ENCODE measurements around the gene SORD. TPM values are rescaled to one million over a fixed set of nuclear protein-coding genes. Genes with fewer than 3 reads are reported as not detected.
"Not testable (repeated sequence)": the region's sequence is repeated elsewhere in the genome, so short reads cannot be mapped to it uniquely, and the experiment has no call there.

The SORD gene
- total RNA-seq, 2 donors from 2014 or later = 197 to 593 TPM

- H3K9me3 ChIP-seq; H3K4me1 ChIP-seq (replicated peaks); intact Hi-C loops (cut with DNase I); H3K27me3 ChIP-seq (replicated peaks; ENCODE audit: insufficient read depth); DNase-seq (ENCODE audit: low spot score); H3K36me3 ChIP-seq; H3K27ac ChIP-seq; H3K4me3 ChIP-seq: not testable (repeated sequence)
- 100% methylated on average over 1 of the region's 9 CpGs for WGBS
These were observed 52.7 kb downstream of the SORD start for GRCh38 chr15:45075440-45076320.

- H3K9me3 ChIP-seq; H3K27me3 ChIP-seq (replicated peaks; ENCODE audit: insufficient read depth); intact Hi-C loops (cut with DNase I); H3K4me1 ChIP-seq (replicated peaks); H3K36me3 ChIP-seq; H3K4me3 ChIP-seq: not testable (repeated sequence)
- peak; percentile 24 for DNase-seq (ENCODE audit: low spot score)
- WGBS = 35% methylated on average over 2 of the region's 2 CpGs
- peak overlapping the region in 1 of 2 donors; percentile 23 for H3K27ac ChIP-seq
These were observed 54.4 kb downstream of the SORD start for GRCh38 chr15:45077391-45077790.

GRCh38 chr15:45079201-45079600, 56.2 kb downstream of the SORD start:
- H3K27ac ChIP-seq; H3K4me3 ChIP-seq; H3K4me1 ChIP-seq (replicated peaks); H3K36me3 ChIP-seq; H3K9me3 ChIP-seq; intact Hi-C loops (cut with DNase I); DNase-seq (ENCODE audit: low spot score); H3K27me3 ChIP-seq (replicated peaks; ENCODE audit: insufficient read depth): not testable (repeated sequence)
- WGBS = 67% methylated on average over 5 of the region's 5 CpGs

GRCh38 chr15:45079628-45080246, 56.7 kb downstream of the SORD start:
- H3K4me3 ChIP-seq; DNase-seq (ENCODE audit: low spot score); H3K27ac ChIP-seq; H3K36me3 ChIP-seq; H3K9me3 ChIP-seq; H3K27me3 ChIP-seq (replicated peaks; ENCODE audit: insufficient read depth); intact Hi-C loops (cut with DNase I); H3K4me1 ChIP-seq (replicated peaks): not testable (repeated sequence)
- 93% methylated on average over 5 of the region's 5 CpGs for WGBS

GRCh38 chr15:45080593-45080992, 57.6 kb downstream of the SORD start:
- H3K27me3 ChIP-seq (replicated peaks; ENCODE audit: insufficient read depth); DNase-seq (ENCODE audit: low spot score); intact Hi-C loops (cut with DNase I); H3K9me3 ChIP-seq; H3K27ac ChIP-seq; H3K4me1 ChIP-seq (replicated peaks); H3K4me3 ChIP-seq; H3K36me3 ChIP-seq: not testable (repeated sequence)
- 87% methylated on average over 3 of the region's 3 CpGs for WGBS

GRCh38 chr15:45082412-45082811, 59.4 kb downstream of the SORD start:
- intact Hi-C loops (cut with DNase I); H3K36me3 ChIP-seq; H3K4me3 ChIP-seq; H3K4me1 ChIP-seq (replicated peaks); DNase-seq (ENCODE audit: low spot score); H3K9me3 ChIP-seq; H3K27me3 ChIP-seq (replicated peaks; ENCODE audit: insufficient read depth); H3K27ac ChIP-seq: not testable (repeated sequence)
- WGBS = 45% methylated on average over 7 of the region's 10 CpGs

GRCh38 chr15:45083223-45083622, 60.2 kb downstream of the SORD start:
- TF ChIP-seq CTCF (IDR thresholded peaks at IDR 0.05) (no peak), POLR2A (IDR thresholded peaks at IDR 0.05) (no peak), POLR2AphosphoS5 (IDR thresholded peaks at IDR 0.05) (no peak)
- no peak for DNase-seq (ENCODE audit: low spot score)

GRCh38 chr15:45084163-45084562, 61.2 kb downstream of the SORD start:
- Histone ChIP-seq H3K36me3 (no peaks in the 10 kb centered on the region), H3K27me3 (replicated peaks; ENCODE audit: insufficient read depth) (no peaks in the 10 kb centered on the region), H3K9me3 (no peaks in the 10 kb centered on the region), H3K4me1 (replicated peaks) (peaks cover 3% of the 10 kb centered on the region), H3K27ac (peak overlapping the region; percentile 23 to 25), H3K4me3 (no peak overlapping the region)
- intact Hi-C loops (cut with DNase I) = no loop called here
- WGBS = 28% methylated on average over 3 of the region's 3 CpGs
- no peak for DNase-seq (ENCODE audit: low spot score)
- TF ChIP-seq POLR2A (IDR thresholded peaks at IDR 0.05) (no peak), CTCF (IDR thresholded peaks at IDR 0.05) (no peak), POLR2AphosphoS5 (IDR thresholded peaks at IDR 0.05) (no peak)

More at GRCh38 chr15:45083223-45083622, 60.2 kb downstream of the SORD start:
- H3K4me1 ChIP-seq (replicated peaks) = peaks cover 3% of the 10 kb centered on the region
- no peaks in the 10 kb centered on the region for H3K9me3 ChIP-seq
- H3K27me3 ChIP-seq (replicated peaks; ENCODE audit: insufficient read depth) = no peaks in the 10 kb centered on the region
- peak overlapping the region in 1 of 2 donors; percentile 25 for H3K27ac ChIP-seq
- H3K36me3 ChIP-seq = no peaks in the 10 kb centered on the region
- intact Hi-C loops (cut with DNase I) = no loop called here
- no peak overlapping the region for H3K4me3 ChIP-seq
